HG02852 (cell line): ENCODE measurements around the gene TMPRSS9.
"Not testable (repeated sequence)": the region's sequence is repeated elsewhere in the genome, so short reads cannot be mapped to it uniquely, and the experiment has no call there.

Source experiments
- ATAC-seq: cut with Tn5 transposase; IDR thresholded peaks from one replicate; pipeline ENCODE4 v1.9.1; 2021; ENCODE audit warnings: mild to moderate bottlenecking, moderate library complexity; ENCODE audit not compliant: unreplicated experiment

The TMPRSS9 gene

DNA sequence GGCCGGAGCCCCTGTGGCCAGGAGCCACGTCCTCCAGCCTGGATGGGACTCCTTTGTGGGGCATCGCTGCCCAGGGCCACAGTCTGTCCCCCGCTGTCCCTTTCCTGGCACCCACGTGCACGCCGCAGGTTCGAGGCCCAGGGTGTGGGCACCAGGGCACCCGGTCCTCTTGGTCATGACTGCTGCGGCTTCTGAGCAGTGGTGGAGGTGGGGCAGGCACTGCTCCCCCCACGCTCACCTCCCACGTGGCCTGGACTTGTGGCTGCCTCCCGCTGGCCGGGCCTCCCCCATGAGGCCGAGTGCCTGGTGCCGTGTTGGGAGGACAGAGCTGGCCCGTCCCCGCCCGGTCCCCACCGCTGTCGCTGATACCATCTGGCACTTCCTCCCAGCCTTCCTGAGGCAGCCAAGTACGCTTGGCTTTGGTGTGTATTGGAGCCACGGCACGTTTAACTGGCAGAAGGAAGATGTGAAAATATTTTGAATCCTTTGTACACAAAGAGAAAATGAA is 18.8 kb upstream of the TMPRSS9 start:
- no peak for ATAC-seq

DNA sequence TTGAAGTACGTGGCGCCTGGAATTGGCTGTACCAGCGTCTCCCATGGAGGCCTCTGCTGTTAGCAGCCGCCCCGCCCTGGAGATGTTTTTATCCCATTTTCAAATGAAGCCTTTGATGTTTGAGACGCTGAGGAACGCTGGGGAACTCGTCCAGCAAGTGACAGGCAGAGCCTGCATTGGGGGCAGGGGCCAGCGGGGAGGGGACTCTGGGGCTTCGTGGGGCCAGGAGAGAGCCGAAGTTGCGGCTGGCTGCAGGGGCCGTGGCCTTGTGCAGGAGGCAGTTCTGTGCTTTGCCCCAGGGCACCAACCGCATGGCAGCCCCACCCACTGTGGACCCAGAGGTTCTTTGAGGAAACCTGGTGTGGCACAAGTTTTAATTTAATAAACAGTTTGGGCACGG is 18.1 kb upstream of the TMPRSS9 start:
- ATAC-seq, result no peak

DNA sequence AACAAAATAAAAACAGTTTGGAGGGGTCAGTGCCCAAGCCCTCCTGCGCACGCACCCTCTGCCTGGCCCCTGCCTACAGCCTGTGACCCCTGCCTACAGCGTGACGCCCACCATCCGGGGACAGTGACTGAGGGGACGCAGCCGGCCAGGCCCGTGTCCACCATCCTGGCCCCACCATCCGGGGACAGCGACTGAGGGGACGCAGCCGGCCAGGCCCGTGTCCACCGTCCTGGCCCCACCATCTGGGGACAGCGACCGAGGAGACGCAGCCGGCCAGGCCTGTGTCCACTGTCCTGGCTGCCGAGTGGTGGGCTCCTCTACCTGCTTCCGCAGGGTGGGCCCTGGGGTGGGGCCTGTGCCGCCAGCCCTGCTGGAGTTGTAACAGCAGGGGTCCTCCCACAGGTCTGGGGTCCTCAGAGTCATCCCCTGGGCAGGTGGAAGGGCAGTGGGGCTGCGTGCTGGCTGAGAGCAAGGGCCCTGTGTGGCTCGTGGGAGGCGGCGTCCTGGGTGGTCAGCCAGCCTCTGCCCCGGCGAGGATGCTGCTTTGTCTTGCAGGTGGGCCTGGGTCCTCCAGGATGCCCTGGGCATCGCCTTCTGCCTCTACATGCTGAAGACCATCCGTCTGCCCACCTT is 17.3 kb upstream of the TMPRSS9 start:
- no peak for ATAC-seq

DNA sequence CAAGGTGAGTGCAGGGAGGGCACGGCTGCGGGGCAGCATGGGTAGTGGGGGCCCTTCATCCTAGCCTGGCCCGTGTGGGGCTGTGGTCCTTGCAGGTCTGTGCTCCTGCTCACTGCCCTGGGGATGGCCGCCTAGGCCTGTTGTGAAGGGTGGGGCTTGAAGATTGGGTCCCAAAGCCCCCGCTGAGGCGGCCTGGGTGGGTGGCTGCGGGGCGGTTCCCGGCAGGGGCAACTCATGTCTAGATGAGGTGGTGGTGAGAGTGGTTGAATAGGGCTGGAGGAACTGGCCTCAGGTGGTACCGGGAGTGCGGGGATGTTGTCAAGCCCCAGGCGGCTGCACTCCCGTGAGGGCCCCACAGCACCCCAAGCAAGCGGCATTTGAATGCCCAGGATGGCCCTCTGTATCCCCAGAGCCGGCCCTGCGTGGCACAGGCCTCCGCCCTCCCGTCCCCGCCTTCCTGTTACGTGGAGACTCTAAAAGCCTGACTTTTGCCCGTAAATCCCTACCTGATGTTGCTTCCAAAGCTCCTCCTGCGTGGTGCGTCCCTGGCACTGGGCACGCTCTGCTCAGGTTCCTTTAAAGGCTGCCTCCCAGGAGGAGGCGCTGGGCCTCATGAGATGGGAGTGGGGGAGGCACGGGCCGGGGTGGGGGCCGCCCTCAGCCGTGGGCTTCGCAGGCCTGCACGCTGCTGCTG is 16.6 kb upstream of the TMPRSS9 start:
- no peak for ATAC-seq

DNA sequence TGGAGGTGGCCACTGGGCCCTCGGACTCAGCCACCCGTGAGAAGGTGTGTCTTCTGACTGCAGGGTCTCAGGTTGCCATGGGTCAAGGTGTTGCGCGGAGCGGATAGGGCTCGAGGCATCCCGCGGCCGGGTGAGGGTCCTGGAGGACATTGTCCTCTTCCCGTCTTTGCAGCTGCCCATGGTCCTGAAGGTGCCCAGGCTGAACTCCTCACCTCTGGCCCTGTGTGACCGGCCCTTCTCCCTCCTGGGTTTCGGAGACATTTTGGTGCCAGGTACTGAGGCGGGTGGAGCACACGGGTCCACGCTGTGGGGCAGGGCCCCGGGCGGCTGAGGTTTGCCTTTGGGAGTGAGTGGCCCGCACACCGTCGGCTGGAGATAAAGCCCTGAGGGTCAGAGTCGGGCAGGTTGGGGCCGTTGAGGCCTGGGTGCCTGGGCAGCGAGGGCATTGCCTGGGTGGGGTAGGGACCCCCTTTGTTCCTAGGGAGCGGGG is 15.6 kb upstream of the TMPRSS9 start:
- no peak for ATAC-seq

DNA sequence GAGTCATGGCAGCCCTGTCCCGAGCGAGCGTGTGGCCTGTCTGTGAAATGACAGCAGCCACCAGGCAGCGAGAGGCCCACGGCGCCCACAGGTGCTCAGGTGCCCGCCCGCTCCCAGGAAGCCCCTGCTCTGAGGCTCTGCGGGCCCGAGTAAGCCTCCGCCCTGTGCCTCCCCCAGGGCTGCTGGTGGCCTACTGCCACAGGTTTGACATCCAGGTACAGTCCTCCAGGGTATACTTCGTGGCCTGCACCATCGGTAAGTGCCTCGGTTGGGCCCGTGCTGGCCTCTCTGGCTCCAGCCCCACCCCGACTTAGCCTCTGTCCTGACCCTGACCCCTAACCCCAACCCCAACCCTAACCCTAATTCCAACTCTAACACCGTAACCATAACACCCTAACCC is 15.0 kb upstream of the TMPRSS9 start:
- ATAC-seq, result no peak

DNA sequence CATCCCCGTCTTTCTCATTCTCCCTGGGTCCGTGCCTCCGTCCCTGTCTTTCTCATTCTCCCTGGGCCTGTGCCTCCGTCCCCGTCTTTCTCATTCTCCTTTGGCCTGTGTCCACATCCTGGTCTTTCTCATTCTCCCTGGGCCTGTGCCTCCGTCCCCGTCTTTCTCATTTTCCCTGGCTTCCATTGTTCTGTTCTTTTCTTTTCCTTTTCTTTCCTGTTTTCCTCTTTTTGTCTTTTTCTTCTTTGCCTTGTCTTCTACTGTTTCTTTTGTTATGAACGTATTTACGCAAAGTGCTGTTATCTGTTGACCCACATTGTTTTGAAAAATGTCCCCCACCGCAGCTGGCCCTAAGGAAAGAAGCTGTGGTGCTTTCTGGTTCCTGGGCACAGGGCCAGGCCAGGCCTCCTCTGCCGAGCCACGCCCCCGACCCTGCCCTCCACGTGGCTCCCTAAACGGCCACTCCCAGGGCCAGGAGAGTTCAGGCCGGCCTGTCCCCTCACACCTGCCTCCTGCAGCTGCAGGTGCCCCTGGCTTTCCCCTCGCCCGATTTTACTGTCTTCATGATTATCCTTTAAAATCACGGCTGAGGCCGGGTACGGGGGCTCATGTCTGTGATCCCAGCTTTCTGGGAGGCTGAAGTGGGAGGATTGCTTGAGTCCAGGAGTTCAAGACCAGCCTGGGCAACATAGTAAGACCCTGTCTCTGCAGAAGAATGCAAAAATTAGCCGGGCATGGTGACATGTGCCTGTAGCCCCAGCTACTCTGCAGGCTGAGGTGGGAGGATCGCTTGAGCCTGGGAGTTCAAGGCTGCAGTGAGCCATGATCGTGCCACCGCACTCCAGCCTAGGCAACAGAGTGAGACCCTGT is 14.0 kb upstream of the TMPRSS9 start:
- ATAC-seq, result no peak

DNA sequence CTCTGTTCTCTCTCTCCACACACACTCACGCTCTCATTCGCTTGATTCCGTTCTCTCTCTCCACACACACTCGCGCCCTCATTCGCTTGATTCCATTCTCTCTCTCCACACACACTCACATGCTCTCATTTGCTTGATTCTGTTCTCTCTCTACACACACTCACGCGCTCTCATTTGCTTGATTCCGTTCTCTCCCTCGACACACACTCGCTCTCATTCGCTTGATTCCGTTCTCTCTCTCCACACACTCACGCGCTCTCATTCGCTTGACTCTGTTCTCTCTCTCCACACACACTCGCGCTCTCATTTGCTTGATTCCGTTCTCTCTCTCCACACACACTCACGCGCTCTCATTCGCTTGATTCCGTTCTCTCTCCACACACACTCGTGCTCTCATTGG is 10.2 kb upstream of the TMPRSS9 start:
- not testable (repeated sequence) for ATAC-seq

DNA sequence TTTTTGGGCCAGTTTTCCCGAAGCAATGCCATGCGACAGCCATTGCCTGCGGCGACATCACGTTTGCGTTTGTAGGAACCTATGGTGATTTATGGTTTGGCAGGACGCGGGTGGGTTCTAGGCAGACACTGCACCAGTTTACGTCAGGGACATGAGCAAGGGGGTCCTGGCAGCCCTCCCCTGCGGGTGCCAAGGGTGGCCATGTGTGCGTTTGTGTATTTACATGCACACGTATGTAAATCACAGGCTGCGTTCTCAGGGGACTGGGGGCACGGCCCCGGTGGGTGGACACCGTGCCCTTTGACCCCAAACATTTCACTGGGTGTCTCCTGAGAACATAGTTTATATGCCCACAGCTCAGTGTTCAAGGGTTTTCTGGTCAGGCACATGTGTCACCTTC is 9.4 kb upstream of the TMPRSS9 start:
- ATAC-seq, result no peak

DNA sequence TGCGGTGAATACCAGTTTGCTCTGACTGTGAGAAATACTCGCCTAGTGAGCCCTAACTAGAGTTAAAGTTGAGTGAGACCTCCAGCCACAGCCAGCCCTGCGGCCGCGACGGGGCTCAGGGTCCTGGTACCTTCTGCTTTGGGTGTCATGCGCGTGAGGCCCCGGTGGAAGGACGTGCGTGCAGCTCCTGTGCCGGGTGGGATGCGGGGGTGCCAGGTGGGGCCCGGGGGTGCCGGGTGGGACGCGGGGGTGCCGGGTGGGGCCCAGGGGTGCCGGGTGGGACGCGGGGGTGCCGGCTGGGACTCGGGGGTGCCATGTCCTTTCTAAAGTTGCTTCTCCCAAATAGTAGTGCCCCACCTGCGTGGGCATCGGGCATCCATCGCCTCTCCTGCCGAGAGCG is 8.5 kb upstream of the TMPRSS9 start:
- ATAC-seq, result no peak

DNA sequence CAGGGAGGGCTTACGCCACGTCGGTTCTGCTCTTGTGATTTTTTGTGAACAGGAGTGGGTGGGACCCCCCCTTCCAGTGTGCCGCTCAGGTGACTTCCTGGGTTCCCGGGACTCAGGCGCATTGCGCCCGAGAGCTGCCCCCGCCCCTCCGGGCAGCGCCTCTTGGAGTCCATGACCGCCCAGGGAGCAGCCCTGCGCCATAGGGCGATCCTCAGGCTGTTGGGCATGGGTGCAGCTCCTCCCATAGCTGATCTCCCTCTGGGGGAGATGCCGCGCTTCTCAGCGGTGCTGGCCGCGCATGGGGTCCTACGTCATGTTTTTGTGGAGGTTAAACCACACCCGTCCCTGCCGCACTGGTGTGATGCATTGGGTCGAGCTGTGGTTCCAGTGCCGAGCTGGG is 7.9 kb upstream of the TMPRSS9 start:
- ATAC-seq, result no peak

DNA sequence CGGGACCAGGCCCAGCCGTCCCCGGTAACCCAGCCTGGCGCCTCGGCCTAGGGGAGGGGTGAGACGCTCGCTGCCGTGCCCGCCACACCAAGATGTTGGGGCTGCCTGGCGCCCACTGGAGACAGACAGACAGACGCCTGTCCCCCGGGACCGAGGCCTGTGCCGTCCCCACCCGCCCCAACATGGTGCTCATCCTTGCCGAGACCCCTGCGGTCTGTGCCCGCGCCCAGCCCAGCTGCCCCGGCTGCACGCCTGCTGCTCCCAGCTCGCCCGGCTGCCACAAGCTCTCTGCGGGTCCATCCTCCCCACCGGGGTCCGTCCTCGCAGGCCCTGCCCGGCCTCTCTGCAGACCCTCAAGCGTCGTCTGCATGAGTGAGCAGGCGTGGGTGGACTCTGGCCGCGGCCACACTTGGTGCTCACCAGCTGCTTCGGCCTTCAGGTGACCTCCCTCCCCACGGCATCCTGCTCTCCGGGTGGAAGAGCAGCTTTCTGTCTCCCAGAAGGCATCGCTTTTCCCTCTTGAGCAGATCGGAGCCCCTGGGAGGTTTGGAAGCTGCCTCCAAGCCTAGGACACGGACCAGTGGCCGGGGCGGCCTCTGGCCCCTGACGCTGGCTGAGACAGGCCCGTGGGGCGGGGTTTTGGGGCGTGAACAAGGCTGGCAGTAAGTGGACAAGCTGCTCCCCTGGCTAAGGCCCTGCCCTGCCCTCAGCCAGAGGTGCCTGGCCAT is 6.7 kb upstream of the TMPRSS9 start:
- ATAC-seq, result no peak

DNA sequence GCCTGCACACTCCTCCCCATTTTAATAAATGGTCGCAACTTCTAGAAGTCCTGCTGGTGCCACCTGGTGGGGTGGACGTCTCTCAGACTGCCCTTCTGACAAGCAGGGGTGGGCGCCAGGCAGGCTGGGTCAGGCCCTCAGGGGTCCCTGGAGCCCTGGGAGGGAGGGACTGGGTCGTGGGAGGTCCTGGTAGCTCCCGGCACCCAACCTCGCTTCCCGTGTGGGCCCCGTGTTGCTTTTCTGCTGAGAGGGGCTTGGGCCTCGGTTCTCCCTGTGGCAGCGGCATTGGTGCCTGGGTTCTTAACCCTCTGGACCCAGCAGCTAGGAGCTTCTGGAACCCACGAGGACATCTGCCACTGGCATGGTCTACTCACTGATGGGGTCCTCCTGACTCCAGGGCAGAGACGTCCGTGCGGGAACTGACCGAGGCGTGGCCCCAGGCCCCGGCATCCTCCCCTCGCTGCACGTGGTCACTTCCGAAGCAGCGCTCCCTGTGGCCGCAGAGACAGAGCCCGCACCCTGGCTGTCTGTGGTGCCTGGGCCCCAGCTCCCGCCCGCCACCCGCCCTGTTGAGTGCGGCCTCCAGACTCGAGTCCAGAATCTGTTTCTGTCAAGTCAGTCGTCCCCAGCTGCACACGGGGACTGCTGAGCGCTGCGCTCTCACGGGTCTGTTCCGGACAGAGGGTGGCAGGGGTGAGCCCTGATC is 6.0 kb upstream of the TMPRSS9 start:
- no peak for ATAC-seq

DNA sequence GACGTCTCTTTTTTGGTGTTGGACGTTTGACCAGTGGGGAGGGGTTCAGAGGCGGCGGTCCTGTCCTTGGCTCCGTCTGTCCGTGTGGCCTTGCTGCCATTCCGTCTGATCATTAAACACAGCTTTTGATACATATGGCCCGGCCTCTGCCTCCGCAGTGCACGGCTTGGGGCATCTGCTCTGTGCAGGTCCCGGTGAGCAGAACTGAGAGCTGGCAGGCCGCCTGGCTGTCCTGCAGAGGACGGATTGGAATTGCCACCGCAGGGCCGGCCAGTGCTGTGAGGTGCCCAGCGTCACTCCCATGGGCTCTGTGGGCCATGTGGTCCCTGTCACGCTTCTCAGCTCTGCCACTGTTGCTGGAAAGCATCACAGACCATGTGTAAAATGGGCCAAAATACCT is 5.4 kb upstream of the TMPRSS9 start:
- ATAC-seq, result no peak

DNA sequence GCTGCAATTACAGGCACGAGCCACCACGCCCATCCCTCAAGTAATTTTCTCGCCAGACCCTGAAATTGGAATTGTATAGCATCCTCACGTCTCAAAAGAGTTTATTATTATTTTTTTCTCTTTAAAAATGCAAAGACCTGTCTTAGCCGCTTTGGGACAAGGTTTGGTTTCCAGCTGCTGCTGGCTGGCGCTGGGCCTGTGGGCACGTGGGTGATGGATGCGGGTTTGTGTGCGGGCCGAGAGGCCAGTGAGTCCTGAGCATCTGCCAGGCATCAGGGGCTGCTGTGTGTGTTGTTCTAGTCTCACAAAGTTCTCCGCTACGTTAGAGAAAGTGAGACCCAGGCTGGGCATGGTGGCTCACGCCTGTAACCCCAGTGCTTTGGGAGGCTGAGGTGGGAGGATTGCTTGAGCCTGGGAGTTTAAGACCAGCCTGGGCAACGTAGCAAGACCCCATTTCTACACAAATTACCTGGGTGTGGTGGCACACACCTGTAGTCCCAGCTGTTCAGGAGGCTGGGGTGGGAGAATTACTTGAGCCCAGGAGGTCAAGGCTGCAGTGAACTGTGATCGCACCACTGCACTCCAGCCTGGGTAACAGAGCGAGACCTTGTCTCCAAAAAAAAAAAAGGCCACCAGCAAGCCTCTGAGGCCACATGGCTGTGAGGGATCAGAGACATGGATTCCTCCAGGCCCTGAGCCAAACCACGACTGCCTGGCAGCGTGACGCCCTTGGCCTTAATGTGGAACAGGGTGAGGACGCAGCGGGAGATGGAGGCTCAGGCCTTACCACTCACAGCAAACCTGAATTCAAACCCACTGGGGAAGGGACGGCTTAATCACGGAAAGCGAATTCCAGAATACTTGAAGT is 4.7 kb upstream of the TMPRSS9 start:
- ATAC-seq, result no peak

DNA sequence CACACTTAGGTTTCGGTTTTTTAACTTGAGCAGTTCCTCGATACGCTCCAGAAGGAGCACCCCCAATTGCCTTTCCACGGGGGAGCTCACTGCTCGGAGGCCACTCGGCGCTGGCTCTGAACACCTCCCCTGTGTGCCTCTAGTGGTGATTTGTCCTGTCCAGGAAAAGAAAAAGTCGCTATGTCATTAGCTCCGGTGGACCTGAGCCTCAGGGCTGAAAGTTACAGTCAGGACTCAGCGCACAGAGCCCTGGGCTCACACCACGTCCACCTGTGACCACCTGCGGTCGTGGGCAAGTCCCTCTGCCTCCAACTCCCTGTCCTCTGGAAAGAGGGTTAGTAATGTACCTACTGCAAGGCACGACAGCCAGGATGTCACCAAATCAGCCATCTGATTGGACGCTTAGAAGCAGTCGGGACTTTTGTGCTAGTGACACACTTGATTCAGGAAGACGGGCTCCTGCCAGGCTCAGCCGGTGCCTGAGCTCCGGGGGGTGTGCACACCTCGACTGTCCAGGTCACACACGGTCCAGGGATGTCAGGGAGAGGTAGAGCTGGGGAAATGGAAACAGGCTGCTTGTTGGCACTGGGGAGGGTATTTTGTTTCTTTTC is 3.9 kb upstream of the TMPRSS9 start:
- no peak for ATAC-seq

DNA sequence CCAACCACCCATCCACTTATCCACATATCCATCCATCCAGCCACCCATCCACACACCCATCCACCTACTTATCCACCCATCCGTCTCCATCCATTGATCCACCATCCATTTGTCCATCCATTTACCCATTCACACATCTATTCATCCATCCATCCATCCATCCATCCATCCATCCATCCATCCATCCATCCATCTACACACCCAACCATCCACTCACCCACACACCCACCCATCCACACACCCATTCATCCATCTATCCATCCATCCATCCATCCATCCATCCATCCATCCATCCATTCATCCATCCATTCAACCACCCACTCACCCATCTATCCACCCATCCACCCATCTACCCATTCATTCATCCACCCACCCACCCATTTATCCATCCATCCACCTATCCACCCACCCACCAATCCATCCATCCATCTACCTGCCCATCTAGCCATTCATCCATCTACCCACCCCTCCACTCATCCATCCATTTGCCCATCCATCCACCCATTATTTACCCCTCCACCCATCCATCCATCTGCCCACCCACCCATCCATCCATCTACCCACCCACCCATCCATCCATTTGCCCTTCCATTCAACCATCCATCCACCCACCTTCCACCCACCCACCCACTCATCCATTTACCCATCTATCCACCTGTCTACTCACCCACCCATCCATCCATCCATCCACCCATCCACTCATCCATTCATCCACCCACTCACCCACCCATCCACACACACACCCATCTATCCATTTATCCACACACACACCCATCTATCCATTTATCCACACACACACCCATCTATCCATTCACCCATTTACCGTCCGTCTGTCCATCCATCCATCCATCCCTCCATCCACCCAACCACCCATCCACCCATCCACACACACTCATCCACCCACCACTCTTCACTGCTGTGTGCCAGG is 2.5 kb upstream of the TMPRSS9 start:
- ATAC-seq, result no peak
